SU-DHL-6 (cell line): ENCODE data around the gene GGT1.
"Not testable (repeated sequence)": the region's sequence is repeated elsewhere in the genome, so short reads cannot be mapped to it uniquely, and the experiment has no call there.

Source experiments
- H2AFZ ChIP-seq: fragments of 200-600 bp; sonication (generic); 2 replicates; pipeline ENCODE4 v1.6.1; 2014; ENCODE audit warnings: low read depth, mild to moderate bottlenecking, moderate library complexity, mixed read lengths, antibody characterized with exemption, low read length; ENCODE audit not compliant: severe bottlenecking
- H3F3A ChIP-seq: fragments of 200-600 bp; shearing (Covaris generic); 2 replicates; pipeline ENCODE4 v1.6.0; 2016; ENCODE audit warnings: antibody characterized with exemption, mild to moderate bottlenecking; ENCODE audit not compliant: insufficient read depth
- H3K27ac ChIP-seq: fragments of 200-600 bp; sonication (generic); 2 replicates; pipeline ENCODE4 v1.5.1; 2016; ENCODE audit warnings: low read depth, mild to moderate bottlenecking, low read length, moderate library complexity, mixed read lengths
- H3K27me3 ChIP-seq: fragments of 200-600 bp; sonication (generic), shearing (Covaris generic); 2 replicates; pipeline ENCODE4 v1.6.0; 2014; ENCODE audit warnings: mild to moderate bottlenecking, low read length
- H3K36me3 ChIP-seq: fragments of 200-600 bp; sonication (generic); 2 replicates; pipeline ENCODE4 v1.6.1; 2014; ENCODE audit warnings: mild to moderate bottlenecking, low read length, mixed read lengths
- H3K4me2 ChIP-seq: fragments of 300-600, 200-600 bp; shearing (Covaris generic), sonication (generic); 2 replicates; pipeline ENCODE4 v1.6.0; 2014; ENCODE audit warnings: low read length, low read depth, mild to moderate bottlenecking; ENCODE audit not compliant: poor library complexity, severe bottlenecking
- H3K4me3 ChIP-seq: fragments of 200-600 bp; sonication (generic); 2 replicates; pipeline ENCODE4 v1.5.1; 2014; ENCODE audit warnings: antibody characterized with exemption, low read length, mild to moderate bottlenecking, mixed read lengths; ENCODE audit not compliant: insufficient read depth, poor library complexity, severe bottlenecking
- H3K79me2 ChIP-seq: fragments of 200-600 bp; sonication (generic); 2 replicates; pipeline ENCODE4 v1.6.1; 2014; ENCODE audit warnings: mild to moderate bottlenecking, low read length, moderate library complexity; ENCODE audit not compliant: insufficient read depth
- H3K9ac ChIP-seq: fragments of 200-600 bp; sonication (generic); 2 replicates; pipeline ENCODE4 v1.7.0; 2014; ENCODE audit warnings: mild to moderate bottlenecking, low read length
- H3K9me2 ChIP-seq: fragments of 200-600 bp; sonication (generic); replicated peaks from 2 replicates; pipeline ENCODE4 v1.6.1; 2014; ENCODE audit warnings: low read length; ENCODE audit not compliant: insufficient read depth
- H3K9me3 ChIP-seq: fragments of 200-600 bp; sonication (generic); 2 replicates; pipeline ENCODE4 v1.6.1; 2014; ENCODE audit warnings: low read length, mixed read lengths; ENCODE audit not compliant: insufficient read depth
- H4K20me1 ChIP-seq: fragments of 200-600 bp; sonication (generic); 2 replicates; pipeline ENCODE4 v1.6.1; 2014; ENCODE audit warnings: low read depth, mild to moderate bottlenecking, antibody characterized with exemption, low read length, moderate library complexity, mixed read lengths

Gene GGT1

GRCh38 chr22:24632642-24633041 is 29.6 kb downstream of the GGT1 start:
- not testable (repeated sequence) for H2AFZ ChIP-seq, H3K9ac ChIP-seq

GRCh38 chr22:24633231-24634023 is 30.4 kb downstream of the GGT1 start:
- not testable (repeated sequence) for H3K9me2 ChIP-seq, H4K20me1 ChIP-seq, H3K36me3 ChIP-seq, H3K79me2 ChIP-seq, H3K27me3 ChIP-seq, H2AFZ ChIP-seq, H3K4me2 ChIP-seq, H3K9me3 ChIP-seq, H3K27ac ChIP-seq, H3F3A ChIP-seq, H3K4me3 ChIP-seq, H3K9ac ChIP-seq

More at GRCh38 chr22:24632642-24633041, 29.6 kb downstream of the GGT1 start:
- H3K9me3 ChIP-seq, H3K27me3 ChIP-seq, H3K9me2 ChIP-seq, H3K27ac ChIP-seq, H4K20me1 ChIP-seq, H3F3A ChIP-seq, H3K4me2 ChIP-seq, H3K36me3 ChIP-seq, H3K79me2 ChIP-seq, H3K4me3 ChIP-seq: not testable (repeated sequence)

DNA sequence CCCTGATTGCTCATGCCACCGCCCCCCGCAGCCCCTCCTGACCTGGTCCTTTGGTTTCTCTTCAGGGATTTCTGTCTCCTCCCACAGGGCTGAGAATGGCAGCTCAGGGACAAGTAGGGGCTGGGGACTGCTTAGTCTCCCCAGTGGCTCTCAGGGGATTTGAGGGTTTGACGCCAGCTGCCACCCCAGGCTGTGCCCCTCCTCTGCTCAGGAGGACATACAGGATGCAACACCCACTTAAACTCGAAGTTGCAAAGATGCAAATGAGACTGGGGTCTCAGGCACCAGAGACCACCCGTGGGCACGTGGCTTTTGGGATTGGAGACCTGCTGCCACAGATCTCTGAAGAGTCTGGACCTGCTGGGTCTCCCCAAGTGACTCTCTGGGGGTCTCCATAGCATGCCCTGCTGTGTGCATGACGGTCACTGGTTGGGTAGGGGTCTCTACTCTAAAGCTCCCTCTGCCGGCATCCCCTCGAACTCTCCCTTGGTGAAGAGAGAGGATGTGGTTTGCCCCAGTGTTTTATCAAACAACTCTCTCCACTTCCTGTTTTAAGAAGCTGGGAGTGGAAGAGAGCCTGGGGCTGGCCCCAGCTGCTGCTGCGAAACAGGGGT is 31.9 kb downstream of the GGT1 start:
- not testable (repeated sequence) for H3K27me3 ChIP-seq, H3K9ac ChIP-seq, H3K4me2 ChIP-seq, H3K9me2 ChIP-seq, H3F3A ChIP-seq, H3K79me2 ChIP-seq, H3K9me3 ChIP-seq, H3K36me3 ChIP-seq, H2AFZ ChIP-seq, H4K20me1 ChIP-seq, H3K4me3 ChIP-seq, H3K27ac ChIP-seq

GRCh38 chr22:24636513-24636912 is 33.5 kb downstream of the GGT1 start:
- H2AFZ ChIP-seq, H3K9me3 ChIP-seq, H3K27ac ChIP-seq, H3K4me2 ChIP-seq, H3K36me3 ChIP-seq, H3F3A ChIP-seq, H3K9ac ChIP-seq, H3K27me3 ChIP-seq, H3K4me3 ChIP-seq, H4K20me1 ChIP-seq, H3K9me2 ChIP-seq, H3K79me2 ChIP-seq: not testable (repeated sequence)

DNA sequence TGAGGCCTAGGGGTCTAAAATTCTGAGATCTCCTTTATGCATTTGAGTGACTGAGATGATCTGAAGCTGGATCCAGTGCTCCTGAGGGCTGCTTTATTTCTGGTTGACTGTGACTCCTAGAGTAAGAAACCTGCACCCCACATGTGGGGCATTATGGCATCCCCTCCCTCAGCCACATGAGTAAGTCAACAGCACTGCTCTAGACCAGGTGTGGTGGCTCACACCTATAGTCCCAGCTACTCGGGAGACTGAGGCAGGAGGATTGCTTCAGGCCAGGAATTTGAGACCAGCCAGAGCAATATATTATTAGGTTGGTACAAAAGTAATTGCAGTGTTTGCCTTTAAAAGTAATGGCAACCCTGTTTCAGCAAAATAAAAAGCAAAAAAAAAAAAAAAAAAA is 39.3 kb downstream of the GGT1 start:
- H3K36me3 ChIP-seq, result not testable (repeated sequence)

GRCh38 chr22:24644409-24644808 is 41.4 kb downstream of the GGT1 start:
- H3K4me2 ChIP-seq, H3K79me2 ChIP-seq, H3K27me3 ChIP-seq, H3K9me2 ChIP-seq, H3K4me3 ChIP-seq, H3K36me3 ChIP-seq, H3K9me3 ChIP-seq, H2AFZ ChIP-seq, H3K9ac ChIP-seq, H3K27ac ChIP-seq, H4K20me1 ChIP-seq, H3F3A ChIP-seq: not testable (repeated sequence)

More for the DNA sequence above, 39.3 kb downstream of the GGT1 start:
- not testable (repeated sequence) for H2AFZ ChIP-seq, H3K79me2 ChIP-seq, H3K9me2 ChIP-seq, H3K4me3 ChIP-seq, H3F3A ChIP-seq, H4K20me1 ChIP-seq, H3K4me2 ChIP-seq, H3K9me3 ChIP-seq, H3K27ac ChIP-seq, H3K27me3 ChIP-seq, H3K9ac ChIP-seq

- not testable (repeated sequence) for H3K9me2 ChIP-seq, H3K9me3 ChIP-seq, H3K27ac ChIP-seq, H2AFZ ChIP-seq, H3K9ac ChIP-seq, H3K27me3 ChIP-seq, H3K79me2 ChIP-seq, H3K36me3 ChIP-seq, H3K4me2 ChIP-seq, H3K4me3 ChIP-seq, H4K20me1 ChIP-seq, H3F3A ChIP-seq
These were observed 42.7 kb downstream of the GGT1 start for GRCh38 chr22:24645408-24646399.
